Erythroblast (primary cell): ENCODE measurements around the gene GTPBP10.

Experiments
- GATA1 ChIP-seq: IDR thresholded peaks from 2 replicates; pipeline ENCODE4 v1.6.1; 2011; ENCODE audit warnings: low read depth, mild to moderate bottlenecking, control low read depth, low read length, moderate library complexity
- POLR2A ChIP-seq: IDR thresholded peaks from 2 replicates; pipeline ENCODE4 v1.6.1; 2011; ENCODE audit warnings: mild to moderate bottlenecking, low read length

DNA sequence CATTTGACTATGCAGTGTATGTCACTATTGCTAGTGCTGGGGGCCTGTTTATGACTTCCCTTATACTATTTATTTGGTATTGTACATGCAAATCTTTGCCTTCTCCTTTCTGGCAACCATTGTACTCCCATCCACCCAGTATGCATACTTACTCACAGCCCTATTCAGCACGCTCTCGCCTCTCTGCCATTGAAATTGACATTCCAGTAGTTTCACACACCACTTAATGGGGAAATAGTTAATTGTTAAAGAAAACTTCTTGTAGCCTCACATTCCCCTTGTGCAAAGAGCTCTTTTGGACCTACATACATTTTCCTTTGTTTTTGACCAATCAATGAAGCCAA, 66.6 kb downstream of the GTPBP10 start:
- TF ChIP-seq POLR2A (no peak), GATA1 (no peak)
